Uterus (tissue), 4 donors: ENCODE data around the gene SERPINA6. TPM values are rescaled to one million over a fixed set of nuclear protein-coding genes. Genes with fewer than 3 reads are reported as not detected.

Experiments
- DNase-seq, 2 donors: peaks; one replicate each; pipeline ENCODE4 v3.0.0-alpha.2; 2019 to 2020
- H3K27ac ChIP-seq, 2 donors: fragments of 200-600 bp; sonication (generic); 1 replicate in 1 of 2; 2 replicates in 1 of 2; pipeline ENCODE4 v1.5.1; 2016 to 2018
- H3K27me3 ChIP-seq, 2 donors: fragments of 200-600 bp; sonication (generic); one replicate each; pipeline ENCODE4 v1.5.1; 2018 to 2019; ENCODE audit warnings: control low read depth in 1 of 2
- H3K36me3 ChIP-seq, 2 donors: fragments of 200-600 bp; sonication (generic); one replicate each; pipeline ENCODE4 v1.5.1; 2019; ENCODE audit warnings: control low read depth in 1 of 2
- H3K4me1 ChIP-seq, 2 donors: fragments of 200-600 bp; sonication (generic); one replicate each; pipeline ENCODE4 v1.5.1; 2018 to 2019; ENCODE audit warnings: control low read depth in 1 of 2
- H3K4me3 ChIP-seq, 2 donors: fragments of 200-600 bp; sonication (generic); 1 replicate in 1 of 2; 2 replicates in 1 of 2; pipeline ENCODE4 v1.5.1; 2018 to 2019; ENCODE audit warnings: mild to moderate bottlenecking in 1 of 2
- H3K9me3 ChIP-seq, 2 donors: fragments of 200-600 bp; sonication (generic); one replicate each; pipeline ENCODE4 v1.5.1; 2019; ENCODE audit warnings: control low read depth in 1 of 2
- POLR2A ChIP-seq, 2 donors: fragments of 450-650 bp; IDR thresholded peaks; one replicate each; pipeline ENCODE4 v1.6.1; 2016; ENCODE audit warnings: antibody characterized with exemption in 2 of 2, mild to moderate bottlenecking in 1 of 2, moderate library complexity in 1 of 2
- intact Hi-C: fragments of 100-400 bp; cut with DNase I; formaldehyde crosslinking; loops from one replicate; pipeline ENCODE4 v1.15.1; 2023; ENCODE audit warnings: low total_unique reads
- total RNA-seq, 4 donors: library from RNA; depleted of rRNA in 3 of 4; stranded (reverse); fragments of >200 nt in 3 of 4; gene quantifications; one replicate each; pipeline versions ENCODE4 v1.1.0 to v1.2.4, GENCODE V29; 2014 to 2023
- TF ChIP-seq, protein P1 (sequence below), 4 experiments: fragments of 200-600 bp in 2 of 4; fragments of 450-650 bp in 2 of 4; sonication (generic) in 2 of 4; IDR thresholded peaks; one replicate each; pipeline ENCODE4 v1.5.1; 2016 to 2019; ENCODE audit warnings: antibody characterized with exemption in 4 of 4, mild to moderate bottlenecking in 2 of 4, moderate library complexity in 1 of 4
- donor health status: DM: yes; HTN: yes; CAD: no.

Gene SERPINA6
- total RNA-seq, 4 donors from 2014 or later, result 0.76 TPM; not detected in 3

DNA sequence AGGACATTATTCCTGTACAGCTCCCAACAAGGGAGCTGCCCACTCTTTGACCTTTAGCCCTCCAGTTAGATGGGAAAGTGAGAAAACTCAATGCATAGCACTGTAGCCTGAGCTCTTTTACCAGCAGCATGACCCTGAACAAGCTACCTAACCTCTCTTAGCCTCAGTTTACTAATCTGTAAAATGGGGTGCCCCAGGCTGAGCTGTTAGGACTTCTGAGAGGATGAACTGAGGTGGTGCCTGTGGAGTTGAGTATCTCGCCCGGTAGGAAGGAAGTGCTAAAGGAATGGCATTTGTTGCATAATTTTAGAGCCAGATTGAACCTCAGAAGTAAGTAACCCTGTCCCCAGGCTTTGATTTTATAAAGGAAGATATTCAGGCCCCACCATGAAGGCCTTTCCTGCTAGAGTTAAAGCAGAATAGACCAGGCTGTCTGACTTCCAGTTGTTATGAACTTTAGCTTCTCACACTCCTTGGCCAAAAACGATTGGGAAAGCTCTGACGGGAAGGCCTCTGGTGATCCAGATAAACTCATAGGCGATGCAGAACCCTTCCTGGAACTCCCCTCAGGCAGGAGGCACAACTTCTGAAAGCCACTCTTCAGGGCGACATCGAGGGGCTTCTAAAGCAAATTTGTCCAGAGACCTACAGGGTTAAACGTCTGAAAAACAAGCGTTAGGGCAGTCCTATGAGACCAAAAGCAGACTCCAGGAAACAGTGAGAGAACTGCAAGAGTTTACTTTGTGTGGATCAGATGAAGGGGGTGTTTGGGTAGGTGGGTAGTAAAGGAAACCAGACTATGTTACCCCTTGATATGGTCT, 27.6 kb downstream of the SERPINA6 start:
- no peak for DNase-seq
- TF ChIP-seq, protein P1, sequence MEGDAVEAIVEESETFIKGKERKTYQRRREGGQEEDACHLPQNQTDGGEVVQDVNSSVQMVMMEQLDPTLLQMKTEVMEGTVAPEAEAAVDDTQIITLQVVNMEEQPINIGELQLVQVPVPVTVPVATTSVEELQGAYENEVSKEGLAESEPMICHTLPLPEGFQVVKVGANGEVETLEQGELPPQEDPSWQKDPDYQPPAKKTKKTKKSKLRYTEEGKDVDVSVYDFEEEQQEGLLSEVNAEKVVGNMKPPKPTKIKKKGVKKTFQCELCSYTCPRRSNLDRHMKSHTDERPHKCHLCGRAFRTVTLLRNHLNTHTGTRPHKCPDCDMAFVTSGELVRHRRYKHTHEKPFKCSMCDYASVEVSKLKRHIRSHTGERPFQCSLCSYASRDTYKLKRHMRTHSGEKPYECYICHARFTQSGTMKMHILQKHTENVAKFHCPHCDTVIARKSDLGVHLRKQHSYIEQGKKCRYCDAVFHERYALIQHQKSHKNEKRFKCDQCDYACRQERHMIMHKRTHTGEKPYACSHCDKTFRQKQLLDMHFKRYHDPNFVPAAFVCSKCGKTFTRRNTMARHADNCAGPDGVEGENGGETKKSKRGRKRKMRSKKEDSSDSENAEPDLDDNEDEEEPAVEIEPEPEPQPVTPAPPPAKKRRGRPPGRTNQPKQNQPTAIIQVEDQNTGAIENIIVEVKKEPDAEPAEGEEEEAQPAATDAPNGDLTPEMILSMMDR (IDR thresholded peaks at IDR 0.05), result no peak
- TF ChIP-seq POLR2A (IDR thresholded peaks at IDR 0.05), result no peak
- intact Hi-C loops, result no loop called here

DNA sequence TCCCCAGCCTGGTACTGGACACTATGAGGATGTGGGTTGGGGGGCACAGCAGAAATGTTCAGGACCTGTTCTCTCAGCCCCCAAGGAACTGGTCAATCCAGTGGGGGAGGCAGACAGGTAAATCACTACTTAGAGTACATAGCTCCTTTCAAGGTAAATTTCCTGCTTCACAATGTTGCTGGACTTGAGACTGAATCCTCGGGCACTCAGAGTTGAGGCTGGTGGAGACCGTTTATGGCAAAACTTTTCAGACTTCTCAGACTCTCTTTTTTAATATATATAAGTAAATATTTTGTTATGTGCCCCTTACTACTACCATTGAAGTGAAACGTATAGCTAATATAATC, 29.6 kb downstream of the SERPINA6 start:
- H3K36me3 ChIP-seq, result no peaks in the 10 kb centered on the region
- no peaks in the 10 kb centered on the region for H3K27me3 ChIP-seq
- H3K4me3 ChIP-seq, result no peak overlapping the region
- TF ChIP-seq POLR2A (IDR thresholded peaks at IDR 0.05), result no peak
- TF ChIP-seq, protein P1 (IDR thresholded peaks at IDR 0.05), result no peak
- no peaks in the 10 kb centered on the region for H3K9me3 ChIP-seq
- no peak for DNase-seq
- intact Hi-C loops, result no loop called here
- H3K4me1 ChIP-seq, result no peaks in the 10 kb centered on the region
- no peak overlapping the region for H3K27ac ChIP-seq

More for the DNA sequence above, 27.6 kb downstream of the SERPINA6 start:
- H3K9me3 ChIP-seq, result no peaks in the 10 kb centered on the region
- no peaks in the 10 kb centered on the region for H3K27me3 ChIP-seq
- no peak overlapping the region for H3K4me3 ChIP-seq
- H3K36me3 ChIP-seq, result no peaks in the 10 kb centered on the region
- no peak overlapping the region for H3K27ac ChIP-seq
- H3K4me1 ChIP-seq, result no peaks in the 10 kb centered on the region

GRCh38 chr14:94292872-94293577, 30.1 kb downstream of the SERPINA6 start, which contains the start of gene SERPINA10:
SERPINA10 (minus strand) TSS chr14:94293268; CDS start chr14:94290593, 2,675 bp downstream.
- Histone ChIP-seq H3K36me3 (no peaks in the 10 kb centered on the region), H3K4me1 (no peaks in the 10 kb centered on the region), H3K27me3 (no peaks in the 10 kb centered on the region), H3K9me3 (no peaks in the 10 kb centered on the region), H3K4me3 (no peak within 1 kb of the TSS), H3K27ac (no peak within 1 kb of the TSS)
- intact Hi-C loops, result no loop called here
- no peak for DNase-seq
- TF ChIP-seq, protein P1 (IDR thresholded peaks at IDR 0.05), result no peak
- TF ChIP-seq POLR2A (IDR thresholded peaks at IDR 0.05), result no peak

DNA sequence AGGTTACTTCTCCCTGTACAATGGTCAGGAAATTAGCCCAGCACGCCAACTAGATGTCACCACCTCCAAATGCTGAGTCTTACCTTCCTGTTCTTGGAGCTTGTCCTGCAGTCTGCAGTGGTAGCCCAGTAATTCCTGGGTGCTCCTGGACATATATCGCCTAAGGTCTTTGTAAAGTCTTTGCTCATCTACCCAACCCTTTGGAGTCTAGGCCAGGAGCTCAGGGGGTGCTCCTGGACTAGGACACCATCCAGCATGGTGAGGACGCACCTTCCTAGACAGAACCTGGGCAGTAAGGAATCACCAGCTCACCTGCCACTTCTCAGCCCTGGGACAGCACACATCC, 30.6 kb downstream of the SERPINA6 start:
- no peak overlapping the region for H3K27ac ChIP-seq
- no peak for DNase-seq
- TF ChIP-seq POLR2A (IDR thresholded peaks at IDR 0.05), result no peak
- TF ChIP-seq, protein P1 (IDR thresholded peaks at IDR 0.05), result no peak

DNA sequence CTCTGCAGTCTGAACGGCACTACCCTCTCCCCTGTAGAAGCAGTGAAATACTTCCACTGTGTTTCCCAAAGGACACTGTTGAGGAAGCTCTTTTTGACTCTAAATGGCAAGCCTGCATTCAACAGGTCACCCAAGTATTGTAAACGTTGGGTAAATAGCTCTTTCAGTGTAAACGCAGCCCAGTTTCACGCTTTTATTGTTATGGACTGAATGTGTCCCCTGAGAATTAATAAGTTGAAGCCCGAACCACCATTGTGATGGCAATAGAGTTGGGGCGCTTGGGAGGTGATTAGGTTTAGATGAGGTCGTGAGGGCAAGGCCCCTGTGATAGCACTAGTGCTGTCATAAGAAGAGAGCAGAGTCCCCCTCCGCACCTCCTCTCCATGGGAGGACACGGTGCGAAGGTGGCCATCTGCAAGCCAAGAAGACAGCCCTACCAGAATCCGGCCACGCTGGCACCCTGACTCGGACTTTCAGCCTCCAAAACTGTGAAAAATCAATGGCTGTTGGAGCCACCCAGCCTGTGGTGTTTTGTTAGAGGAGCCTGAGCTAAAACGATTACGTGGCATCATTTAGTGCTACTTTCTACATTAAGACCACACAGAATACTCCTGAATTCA, 31.1 kb downstream of the SERPINA6 start:
- no peak for TF ChIP-seq POLR2A (IDR thresholded peaks at IDR 0.05)
- TF ChIP-seq, protein P1 (IDR thresholded peaks at IDR 0.05), result no peak
- no peak for DNase-seq
- Histone ChIP-seq H3K36me3 (no peaks in the 10 kb centered on the region), H3K4me3 (no peak overlapping the region), H3K9me3 (no peaks in the 10 kb centered on the region), H3K27me3 (no peaks in the 10 kb centered on the region), H3K27ac (no peak overlapping the region), H3K4me1 (no peaks in the 10 kb centered on the region)
- intact Hi-C loops, result no loop called here

More for the DNA sequence above, 30.6 kb downstream of the SERPINA6 start:
- H3K27me3 ChIP-seq, result no peaks in the 10 kb centered on the region
- no peaks in the 10 kb centered on the region for H3K4me1 ChIP-seq
- intact Hi-C loops, result no loop called here
- H3K36me3 ChIP-seq, result no peaks in the 10 kb centered on the region
- no peak overlapping the region for H3K4me3 ChIP-seq
- no peaks in the 10 kb centered on the region for H3K9me3 ChIP-seq
